ENCODE results near the gene MED12L.

MED12L gene

GRCh38 chr3:151318991-151319390, 233.5 kb downstream of the MED12L start:
- TF ChIP-seq ZC3H10 (CRISPR knock-in tag; IDR thresholded peaks at IDR 0.05) (no peak), OSR1 (CRISPR knock-in tag; IDR thresholded peaks at IDR 0.05) (no peak), CREB5 (CRISPR knock-in tag; IDR thresholded peaks at IDR 0.05; ENCODE audit: low read depth) (no peak), BACH2 (CRISPR knock-in tag; IDR thresholded peaks at IDR 0.05; ENCODE audit: borderline replicate concordance) (no peak), ZNF565 (CRISPR knock-in tag; conservative IDR thresholded peaks at IDR 0.05; ENCODE audit: low read depth) (no peak), PPARA (CRISPR knock-in tag; IDR thresholded peaks at IDR 0.05; ENCODE audit: borderline replicate concordance) (no peak), TCF4 (CRISPR knock-in tag; IDR thresholded peaks at IDR 0.05; ENCODE audit: borderline replicate concordance) (no peak), ISL1 (CRISPR knock-in tag; IDR thresholded peaks at IDR 0.05) (no peak)
- ATAC-seq: no peak; the same call in 2 of the 3 replicates

DNA sequence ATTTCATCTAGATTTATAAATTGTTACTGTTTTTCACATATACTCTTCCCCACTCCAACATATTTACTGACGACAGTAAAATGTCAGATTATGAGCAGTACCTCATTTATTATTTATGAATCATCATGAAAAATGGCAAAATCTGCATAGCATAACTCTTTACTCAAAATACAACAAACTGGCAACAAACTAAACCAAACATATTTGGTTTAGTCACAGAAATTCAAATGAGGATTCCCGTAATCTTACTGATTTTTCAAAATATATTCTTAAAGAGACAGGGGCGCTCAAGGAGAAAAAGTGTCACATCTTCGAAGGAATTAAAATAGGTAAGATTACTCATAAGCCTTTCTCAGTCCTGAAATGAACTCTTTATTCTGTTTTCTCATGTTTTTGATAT, 234.2 kb downstream of the MED12L start:
- peak; percentile 70 for ATAC-seq
- no peak for TF ChIP-seq ZC3H10 (CRISPR knock-in tag; IDR thresholded peaks at IDR 0.05)
- no peak for TF ChIP-seq ZFP30 (CRISPR knock-in tag; IDR thresholded peaks at IDR 0.05)
- TF ChIP-seq GLIS3 (CRISPR knock-in tag; IDR thresholded peaks at IDR 0.05): no peak
- TF ChIP-seq ZNF565 (CRISPR knock-in tag; conservative IDR thresholded peaks at IDR 0.05; ENCODE audit: low read depth): no peak
- TF ChIP-seq TCF4 (CRISPR knock-in tag; IDR thresholded peaks at IDR 0.05; ENCODE audit: borderline replicate concordance): no peak
- TF ChIP-seq ISL1 (CRISPR knock-in tag; IDR thresholded peaks at IDR 0.05): peak; percentile 41
- TF ChIP-seq ZFP3 (CRISPR knock-in tag; IDR thresholded peaks at IDR 0.05): no peak

GRCh38 chr3:151320131-151320530, 234.7 kb downstream of the MED12L start:
- TF ChIP-seq PATZ1 (CRISPR knock-in tag; IDR thresholded peaks at IDR 0.05; ENCODE audit: borderline replicate concordance): no peak
- no peak for TF ChIP-seq CREB5 (CRISPR knock-in tag; IDR thresholded peaks at IDR 0.05; ENCODE audit: low read depth)
- no peak for TF ChIP-seq ZFP30 (CRISPR knock-in tag; IDR thresholded peaks at IDR 0.05)
- no peak for TF ChIP-seq TSHZ2 (CRISPR knock-in tag; IDR thresholded peaks at IDR 0.05)
- TF ChIP-seq ZNF8 (CRISPR knock-in tag; IDR thresholded peaks at IDR 0.05): no peak
- no peak for TF ChIP-seq ZC3H10 (CRISPR knock-in tag; IDR thresholded peaks at IDR 0.05)
- TF ChIP-seq, protein P1, sequence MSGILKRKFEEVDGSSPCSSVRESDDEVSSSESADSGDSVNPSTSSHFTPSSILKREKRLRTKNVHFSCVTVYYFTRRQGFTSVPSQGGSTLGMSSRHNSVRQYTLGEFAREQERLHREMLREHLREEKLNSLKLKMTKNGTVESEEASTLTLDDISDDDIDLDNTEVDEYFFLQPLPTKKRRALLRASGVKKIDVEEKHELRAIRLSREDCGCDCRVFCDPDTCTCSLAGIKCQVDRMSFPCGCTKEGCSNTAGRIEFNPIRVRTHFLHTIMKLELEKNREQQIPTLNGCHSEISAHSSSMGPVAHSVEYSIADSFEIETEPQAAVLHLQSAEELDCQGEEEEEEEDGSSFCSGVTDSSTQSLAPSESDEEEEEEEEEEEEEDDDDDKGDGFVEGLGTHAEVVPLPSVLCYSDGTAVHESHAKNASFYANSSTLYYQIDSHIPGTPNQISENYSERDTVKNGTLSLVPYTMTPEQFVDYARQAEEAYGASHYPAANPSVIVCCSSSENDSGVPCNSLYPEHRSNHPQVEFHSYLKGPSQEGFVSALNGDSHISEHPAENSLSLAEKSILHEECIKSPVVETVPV (CRISPR knock-in tag; IDR thresholded peaks at IDR 0.05): no peak
- no peak for TF ChIP-seq TOX (CRISPR knock-in tag; IDR thresholded peaks at IDR 0.05; ENCODE audit: borderline replicate concordance)
- no peak for TF ChIP-seq CSDC2 (CRISPR knock-in tag; IDR thresholded peaks at IDR 0.05)
- TF ChIP-seq GLIS3 (CRISPR knock-in tag; IDR thresholded peaks at IDR 0.05): no peak
- TF ChIP-seq TCF4 (CRISPR knock-in tag; IDR thresholded peaks at IDR 0.05; ENCODE audit: borderline replicate concordance): no peak
- no peak for TF ChIP-seq RARB (CRISPR knock-in tag; IDR thresholded peaks at IDR 0.05)
- no peak for TF ChIP-seq BACH2 (CRISPR knock-in tag; IDR thresholded peaks at IDR 0.05; ENCODE audit: borderline replicate concordance)
- no peak for TF ChIP-seq ZFP3 (CRISPR knock-in tag; IDR thresholded peaks at IDR 0.05)
- no peak for TF ChIP-seq OSR1 (CRISPR knock-in tag; IDR thresholded peaks at IDR 0.05)
- no peak for TF ChIP-seq POU6F1 (CRISPR knock-in tag; IDR thresholded peaks at IDR 0.05; ENCODE audit: borderline replicate concordance, low read depth)
- no peak for TF ChIP-seq ARNTL (CRISPR knock-in tag; IDR thresholded peaks at IDR 0.05; ENCODE audit: borderline replicate concordance, low read depth)
- ATAC-seq: no peak
